ENCODE results near the gene ZNF45.
"Not testable (repeated sequence)": the region's sequence is repeated elsewhere in the genome, so short reads cannot be mapped to it uniquely, and the experiment has no call there.

DNA sequence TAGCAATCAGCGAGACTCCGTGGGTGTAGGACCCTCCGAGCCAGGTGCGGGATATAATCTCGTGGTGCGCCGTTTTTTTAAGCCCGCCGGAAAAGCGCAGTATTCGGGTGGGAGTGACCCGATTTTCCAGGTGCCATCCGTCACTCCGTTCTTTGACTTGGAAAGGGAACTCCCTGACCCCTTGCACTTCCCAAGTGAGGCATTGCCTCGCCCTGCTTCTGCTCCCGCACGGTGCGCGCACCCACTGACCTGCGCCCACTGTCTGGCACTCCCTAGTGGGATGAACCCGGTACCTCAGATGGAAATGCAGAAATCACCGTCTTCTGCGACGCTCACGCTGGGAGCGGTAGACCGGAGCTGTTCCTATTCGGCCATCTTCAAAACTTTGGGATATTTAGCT, 68.2 kb downstream of the ZNF45 start:
- not testable (repeated sequence) for TF ChIP-seq POLR2A (IDR thresholded peaks at IDR 0.05); CTCF (IDR thresholded peaks at IDR 0.05 in 4 of 5, conservative IDR thresholded peaks at IDR 0.05 in 1 of 5)
